A549 (cell line): ENCODE results near the gene MUC5B. TPM values are rescaled to one million over a fixed set of nuclear protein-coding genes. Genes with fewer than 3 reads are reported as not detected.

Source experiments
- ATAC-seq, 2 experiments: fragments of 200-7000 bp in 1 of 2; fragments of >200 bp in 1 of 2; cut with Nextera tagmentation in 1 of 2; cut with Tn5 transposase in 1 of 2; 3 replicates each; pipeline versions ENCODE4 v1.8.0 to v1.9.1; 2018 to 2020; ENCODE audit warnings: mild to moderate bottlenecking in 1 of 2, moderate library complexity in 1 of 2
- CTCF ChIA-PET: fragments of 300-600 bp; sonication (Branson Sonifier 250); formaldehyde crosslinking; extraction: SDS; loops from one replicate; lab custom pipeline; 2021; ENCODE audit warnings: antibody characterized with exemption, inconsistent platforms; lab: Yijun Ruan, JAX
- POLR2A ChIA-PET: fragments of 350-600 bp; formaldehyde crosslinking; extraction: SDS; loops from one replicate; lab custom pipeline; 2021; ENCODE audit warnings: antibody characterized with exemption, inconsistent platforms; lab: Yijun Ruan, JAX
- DNase-seq, 2 experiments: peaks; one replicate each; pipeline versions ENCODE4 v3.0.0 to v3.0.0-alpha.2; 2011 to 2016; ENCODE audit warnings: low read depth in 1 of 2, low spot score in 1 of 2
- FAIRE-seq: peaks from 2 replicates; lab custom pipeline; 2011; peaks lifted over from hg19 to GRCh38; lab: Jason Lieb, UNC
- H3K27ac ChIP-seq, 2 experiments: fragments of >200 bp; sonication (Bioruptor Twin); formaldehyde crosslinking; 3 replicates each; pipeline ENCODE4 v1.5.1; 2016 to 2017
- H3K4me1 ChIP-seq: fragments of >200 bp; sonication (Bioruptor Twin); formaldehyde crosslinking; 3 replicates; pipeline ENCODE4 v1.6.1; 2016
- H3K4me2 ChIP-seq: fragments of >200 bp; sonication (Bioruptor Twin); formaldehyde crosslinking; 3 replicates; pipeline ENCODE4 v1.6.1; 2016
- H3K4me3 ChIP-seq: fragments of >200 bp; sonication (Bioruptor Twin); formaldehyde crosslinking; 3 replicates; pipeline ENCODE4 v1.5.1; 2016
- H3K9me3 ChIP-seq: fragments of >200 bp; sonication (Bioruptor Twin); formaldehyde crosslinking; 3 replicates; pipeline ENCODE4 v1.6.1; 2016
- CBX8 ChIP-seq: fragments of 200-600 bp; sonication (generic); IDR thresholded peaks from 2 replicates; pipeline ENCODE4 v1.6.1; 2016
- E2F6 ChIP-seq: IDR thresholded peaks from 2 replicates; pipeline ENCODE4 v1.6.1; 2012; ENCODE audit warnings: low read depth, borderline replicate concordance
- EHMT2 ChIP-seq: fragments of 200-600 bp; sonication (generic); IDR thresholded peaks from 2 replicates; pipeline ENCODE4 v1.6.1; 2016; ENCODE audit warnings: antibody characterized with exemption, low read depth, mild to moderate bottlenecking, moderate library complexity
- EP300 ChIP-seq, 2 experiments: fragments of >200 bp; sonication (Bioruptor Twin); formaldehyde crosslinking; IDR thresholded peaks; 2 replicates in 1 of 2; 3 replicates in 1 of 2; pipeline ENCODE4 v1.6.1; 2016 to 2017
- FOSL2 ChIP-seq, 2 experiments: fragments of 450-650 bp in 1 of 2; fragments of >200 bp in 1 of 2; sonication (Bioruptor Twin) in 1 of 2; formaldehyde crosslinking; IDR thresholded peaks; 2 replicates each; pipeline versions ENCODE4 v1.5.0 to v1.6.1; 2016 to 2020; ENCODE audit warnings: mild to moderate bottlenecking in 1 of 2, moderate library complexity in 1 of 2
- GATA3 ChIP-seq: IDR thresholded peaks from 2 replicates; pipeline ENCODE4 v1.6.1; 2012; ENCODE audit warnings: borderline replicate concordance
- HMGXB4 ChIP-seq: fragments of 250-450 bp; sonication (Bioruptor Pico); IDR thresholded peaks from 2 replicates; pipeline ENCODE4 v1.5.0; 2021; ENCODE audit warnings: mild to moderate bottlenecking, moderate library complexity, borderline replicate concordance
- JUNB ChIP-seq: fragments of >200 bp; sonication (Bioruptor Twin); formaldehyde crosslinking; IDR thresholded peaks from 2 replicates; pipeline ENCODE4 v1.6.1; 2016
- MAFK ChIP-seq: fragments of 450-650 bp; IDR thresholded peaks from 2 replicates; pipeline ENCODE4 v1.6.1; 2014; ENCODE audit not compliant: partially characterized antibody
- MYC ChIP-seq: IDR thresholded peaks from 2 replicates; pipeline ENCODE4 v1.6.1; 2012; ENCODE audit warnings: mild to moderate bottlenecking, inconsistent platforms, low read length, improper control_type of control experiment, borderline replicate concordance
- NFE2L2 ChIP-seq: fragments of 150-350 bp; conservative IDR thresholded peaks from 2 replicates; pipeline ENCODE4 v1.6.1; 2014; ENCODE audit warnings: low read length
- NPAS2 ChIP-seq: fragments of 250-450 bp; sonication (Bioruptor Pico); IDR thresholded peaks from 2 replicates; pipeline ENCODE4 v1.8.0; 2022; ENCODE audit warnings: mild to moderate bottlenecking, moderate library complexity, borderline replicate concordance
- PBX3 ChIP-seq: IDR thresholded peaks from 2 replicates; pipeline ENCODE4 v1.6.1; 2012
- RAD21 ChIP-seq, 2 experiments: fragments of >200 bp in 1 of 2; sonication (Bioruptor Twin) in 1 of 2; formaldehyde crosslinking in 1 of 2; IDR thresholded peaks in 1 of 2; conservative IDR thresholded peaks in 1 of 2; 2 replicates in 1 of 2; 3 replicates in 1 of 2; pipeline ENCODE4 v1.6.1; 2012 to 2018; ENCODE audit warnings: inconsistent platforms in 1 of 2
- REST ChIP-seq: fragments of 200-600 bp; sonication (generic); IDR thresholded peaks from 2 replicates; pipeline ENCODE4 v1.6.1; 2016; ENCODE audit warnings: antibody characterized with exemption, mild to moderate bottlenecking, moderate library complexity
- RNF2 ChIP-seq: fragments of 200-600 bp; sonication (generic); IDR thresholded peaks from 2 replicates; pipeline ENCODE4 v1.6.1; 2016; ENCODE audit warnings: low read depth, mild to moderate bottlenecking, antibody characterized with exemption, moderate library complexity, borderline replicate concordance
- TP53 ChIP-seq: fragments of 250-450 bp; sonication (Bioruptor Pico); IDR thresholded peaks from 2 replicates; pipeline ENCODE4 v1.5.0; 2021; ENCODE audit warnings: mild to moderate bottlenecking, moderate library complexity
- ZFP36 ChIP-seq: fragments of 450-650 bp; IDR thresholded peaks from 2 replicates; pipeline ENCODE4 v1.6.1; 2014; ENCODE audit warnings: borderline replicate concordance; ENCODE audit not compliant: partially characterized antibody
- ZNF302 ChIP-seq: fragments of 250-450 bp; sonication (Bioruptor Pico); IDR thresholded peaks from 2 replicates; pipeline ENCODE4 v1.9.0; 2021; ENCODE audit warnings: inconsistent platforms, mild to moderate bottlenecking, moderate library complexity
- WGBS: methylation state at CpG from one replicate; pipeline ENCODE4 v1.1.6; 2017; ENCODE audit errors: missing lambda C conversion rate; 5-methylcytosine and 5-hydroxymethylcytosine counted together
- polyA plus RNA-seq, 4 experiments: library from polyadenylated mRNA; depleted of rRNA in 3 of 4; stranded (reverse); fragments of >200 nt; fragmentation: RNase III in 1 of 4; extraction: RNeasy Plus Mini Kit Qiagen cat#74134 plus additional on column Dnase treatment in 1 of 4; gene quantifications; 2 replicates in 3 of 4; 3 replicates in 1 of 4; pipeline ENCODE4 v1.2.3, GENCODE V29; 2011 to 2017

MUC5B gene
- polyA plus RNA-seq, 2 of the 4 experiments (the other 2 are of a cell fraction): 0.85 to 1.4 TPM

GRCh38 chr11:1289211-1289935 is 66.5 kb downstream of the MUC5B start:
- Histone ChIP-seq H3K4me3 (no peak overlapping the region), H3K4me2 (no peak overlapping the region), H3K9me3 (no peaks in the 10 kb centered on the region), H3K4me1 (no peaks in the 10 kb centered on the region)
- CTCF ChIA-PET: interaction anchor here (0.6 kb wide), 1 partner anchor 16 kb away, joined by 4 read pairs; no protein-coding TSS in a partner anchor
- POLR2A ChIA-PET: no interaction called here
- 94% methylated on average over 21 of the region's 33 CpGs for WGBS
- no peak for DNase-seq
- no peak for ATAC-seq
- no peak for FAIRE-seq
- TF ChIP-seq E2F6 (no peak), TP53 (no peak), NPAS2 (CRISPR knock-in tag) (no peak), RNF2 (no peak), PBX3 (no peak)
- TF ChIP-seq, all 56 proteins: peak for 0
- no peak overlapping the region for H3K27ac ChIP-seq

- no peak for ATAC-seq
- DNase-seq: no peak
- ChIA-PET POLR2A (no interaction called here), CTCF (no interaction called here)
- no peaks in the 10 kb centered on the region for H3K4me1 ChIP-seq
- no peak overlapping the region for H3K4me2 ChIP-seq
- WGBS: 95% methylated on average over 40 of the region's 43 CpGs
- no peaks in the 10 kb centered on the region for H3K9me3 ChIP-seq
- no peak for FAIRE-seq
- no peak overlapping the region for H3K27ac ChIP-seq
- no peak overlapping the region for H3K4me3 ChIP-seq
- no peak for TF ChIP-seq HMGXB4 (CRISPR knock-in tag)
- no peak for TF ChIP-seq NFE2L2
- TF ChIP-seq MYC: no peak
- TF ChIP-seq REST: no peak
- no peak for TF ChIP-seq EHMT2
- TF ChIP-seq RAD21 (conservative IDR thresholded peaks at IDR 0.05 in 1 of 2, IDR thresholded peaks at IDR 0.05 in 1 of 2): no peak
- TF ChIP-seq ZNF302: no peak
- no peak for TF ChIP-seq GATA3
- no peak for TF ChIP-seq JUNB
- no peak for TF ChIP-seq FOSL2 (IDR thresholded peaks at IDR 0.05)
- no peak for TF ChIP-seq FOSL2 (CRISPR knock-in tag; IDR thresholded peaks at IDR 0.05)
- no peak for TF ChIP-seq MAFK
- no peak for TF ChIP-seq CBX8
- TF ChIP-seq ZFP36: no peak
- TF ChIP-seq EP300 (IDR thresholded peaks at IDR 0.05): no peak
Observed at GRCh38 chr11:1290052-1291040, 67.5 kb downstream of the MUC5B start.
